HG02840 (cell line): ENCODE results near the gene OR2AJ1.

Source experiments
- ATAC-seq: cut with Tn5 transposase; IDR thresholded peaks from one replicate; pipeline ENCODE4 v1.9.1; 2021; ENCODE audit warnings: mild to moderate bottlenecking, moderate library complexity, moderate number of reproducible peaks; ENCODE audit not compliant: unreplicated experiment, low FRiP score

The OR2AJ1 gene

DNA sequence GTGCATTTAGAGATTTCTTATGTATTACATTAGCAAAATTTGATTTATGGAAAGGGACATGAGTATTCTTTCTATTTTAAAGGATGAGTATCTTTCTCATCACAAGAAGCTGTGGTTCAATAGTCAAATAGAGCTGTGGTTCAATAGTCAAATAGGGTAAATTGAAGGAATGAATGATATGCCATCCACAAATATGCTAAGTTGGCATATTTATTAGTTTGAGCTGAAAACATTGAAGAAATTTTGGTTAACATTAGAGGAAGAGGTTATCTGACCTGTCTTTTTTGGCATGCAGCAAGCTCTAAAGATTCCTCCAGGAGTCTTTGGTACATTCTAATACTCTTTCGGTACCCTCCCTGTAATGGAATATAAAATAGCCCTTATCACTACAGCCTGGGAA, 28.7 kb downstream of the OR2AJ1 start:
- no peak for ATAC-seq

DNA sequence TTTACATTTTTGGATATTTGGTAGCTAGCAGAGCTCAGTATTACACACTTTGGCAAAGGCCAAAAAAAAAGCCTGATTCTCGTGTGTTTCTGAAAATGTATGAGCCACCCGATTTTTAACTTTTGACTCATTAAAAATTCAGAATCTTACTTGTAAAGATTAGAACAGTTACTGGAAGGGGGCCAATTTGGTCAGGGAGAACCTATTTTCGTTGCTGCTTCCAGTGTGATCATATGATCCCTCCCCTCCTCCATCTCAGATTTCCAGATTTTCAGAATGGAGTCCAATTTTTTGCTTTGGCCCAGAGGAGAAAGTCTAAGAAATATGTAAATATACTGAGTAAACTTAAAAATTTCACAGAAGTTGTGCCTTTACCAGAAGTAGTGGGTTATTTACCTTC, 37.1 kb downstream of the OR2AJ1 start:
- no peak for ATAC-seq

DNA sequence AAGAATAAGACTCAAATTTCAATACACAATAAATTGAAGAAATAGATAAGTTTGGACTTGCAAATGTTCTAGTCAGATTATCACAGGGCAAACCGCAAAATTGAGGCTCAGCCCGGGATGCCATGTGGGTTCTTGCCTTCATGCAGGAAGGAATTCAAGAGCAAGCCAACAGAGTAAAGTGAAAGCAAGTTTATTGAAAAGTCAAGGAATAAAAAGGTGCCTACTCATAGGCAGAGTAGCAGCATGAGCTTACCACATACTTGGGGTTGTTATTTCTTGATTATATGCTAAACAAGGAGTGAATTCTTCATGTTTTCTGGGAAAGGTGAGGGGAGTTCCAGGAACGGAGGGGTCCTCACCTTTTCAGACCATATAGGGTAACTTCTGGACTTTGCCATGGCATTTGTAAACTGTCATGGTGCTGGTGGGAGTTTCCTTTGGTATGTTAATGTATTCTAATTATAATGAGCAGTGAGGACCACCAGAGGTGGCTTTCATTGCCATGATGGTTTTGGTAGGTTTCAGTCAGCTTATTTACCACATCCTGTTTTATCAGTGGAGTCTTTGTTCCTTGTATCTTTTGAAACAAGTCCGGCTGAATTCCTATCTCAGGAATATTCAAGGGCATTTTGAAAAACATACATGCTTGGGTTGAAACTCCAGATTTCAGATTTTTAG, 38.4 kb downstream of the OR2AJ1 start:
- no peak for ATAC-seq

DNA sequence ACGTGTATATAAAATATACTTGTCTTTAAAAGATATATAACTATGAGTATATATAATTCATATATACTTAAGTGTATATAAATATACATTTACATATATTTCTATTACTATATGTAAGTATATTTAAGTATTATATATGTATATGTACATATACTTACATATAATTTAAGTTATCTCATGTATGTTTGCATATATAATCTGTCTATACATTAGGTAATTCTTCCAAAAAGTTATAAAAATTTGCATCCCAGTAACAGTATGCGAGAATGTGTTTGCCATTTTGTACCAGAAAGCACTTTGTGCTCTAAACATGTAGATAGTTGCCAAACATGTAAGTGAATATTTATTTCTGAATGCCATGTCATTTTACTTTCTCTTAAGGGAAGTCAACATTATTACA, 40.2 kb downstream of the OR2AJ1 start, which contains the start of gene OR2AK2:
TSS of gene OR2AK2 (plus strand) at position 301 of the 400 bp plus-strand sequence. CDS start 144 bp downstream, outside the sequence.
- ATAC-seq: no peak

DNA sequence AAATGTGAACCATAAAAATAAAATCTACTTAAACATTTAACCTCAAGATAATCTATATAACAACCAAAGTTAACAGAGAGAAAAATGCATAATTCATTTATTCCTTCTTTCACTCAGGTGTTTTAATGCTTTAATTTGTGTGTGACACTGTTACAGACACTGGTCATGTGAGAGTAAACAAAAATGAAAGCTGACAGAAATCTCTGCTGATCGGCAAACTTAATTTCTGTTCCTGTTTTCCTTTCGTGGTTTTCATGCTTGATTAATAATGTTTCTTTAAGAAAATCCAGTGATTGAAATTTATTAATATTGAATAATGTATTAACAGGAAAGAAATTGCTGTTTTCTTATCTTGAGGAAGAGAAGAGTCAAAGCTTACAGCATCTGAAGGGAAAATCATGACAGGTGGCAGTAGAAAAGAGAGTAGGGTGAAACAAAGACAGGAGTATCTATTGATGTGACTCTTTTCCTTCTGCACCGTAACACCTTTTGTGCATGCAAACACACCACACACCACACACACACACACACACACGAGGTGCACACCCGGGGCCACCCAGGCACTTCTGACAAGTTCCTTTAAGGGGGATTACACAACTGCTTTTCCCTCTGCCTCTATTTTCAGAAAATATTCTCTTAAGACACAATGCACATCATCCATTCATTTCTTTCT, 42.0 kb downstream of the OR2AJ1 start:
- ATAC-seq: no peak
